ENCODE data around the gene NANOS3. TPM values are rescaled to one million over a fixed set of nuclear protein-coding genes. Genes with fewer than 3 reads are reported as not detected.

Gene NANOS3
- total and polyA plus RNA-seq, 9 of the 15 experiments (the other 6 are each of a cell fraction or from before 2014, with no cell fraction given) = not detected

GRCh38 chr19:13880059-13881043 lies 3.4 kb downstream of the NANOS3 start (continued):
- peak; percentile 98 for TF ChIP-seq NFE2 (IDR thresholded peaks at IDR 0.05; ENCODE audit: low read depth)
- no peak for TF ChIP-seq CREB3L1 (IDR thresholded peaks at IDR 0.05; ENCODE audit: borderline replicate concordance, low read depth)
- peak; percentile 42; the same call in 1 of the 2 replicates for TF ChIP-seq SREBF1 (IDR thresholded peaks at IDR 0.05; ENCODE audit: borderline replicate concordance, low read depth, low read length)
- TF ChIP-seq ZNF175 (CRISPR knock-in tag; IDR thresholded peaks at IDR 0.05; ENCODE audit: low read depth) = peak; percentile 36; the same call in 1 of the 2 replicates
- TF ChIP-seq NR2C2 (CRISPR knock-in tag; IDR thresholded peaks at IDR 0.05) = peak; percentile 54; the same call in 1 of the 2 replicates
- peak; percentile 64; the same call in 1 of the 2 replicates for TF ChIP-seq NR2C2 (tag; IDR thresholded peaks at IDR 0.05)
- no peak for TF ChIP-seq ATF6 (CRISPR knock-in tag; IDR thresholded peaks at IDR 0.05)
- TF ChIP-seq EGR1 (conservative IDR thresholded peaks at IDR 0.05) = peak; percentile 64
- no peak for TF ChIP-seq ZNF41 (CRISPR knock-in tag; conservative IDR thresholded peaks at IDR 0.05)
- TF ChIP-seq NR3C1 (CRISPR knock-in tag; IDR thresholded peaks at IDR 0.05) = no peak
- peak in 1 of 2 experiments; percentile 69; a peak in 1 of 4 replicates for TF ChIP-seq TEAD1 (CRISPR knock-in tag; IDR thresholded peaks at IDR 0.05)
- peak; percentile 95 for TF ChIP-seq ZBTB33 (CRISPR knock-in tag; IDR thresholded peaks at IDR 0.05)
- TF ChIP-seq EP300 (IDR thresholded peaks at IDR 0.05; ENCODE audit: low read length) = peak; percentile 70
- TF ChIP-seq CHD2 (IDR thresholded peaks at IDR 0.05; ENCODE audit: low read depth, low read length) = peak; percentile 14; the same call in 1 of the 2 replicates
- 0 out of 2 replicates have a peak, but pooled peaks have one; percentile 25 for TF ChIP-seq BCOR (IDR thresholded peaks at IDR 0.05)
- TF ChIP-seq RHOXF2B (CRISPR knock-in tag; conservative IDR thresholded peaks at IDR 0.05) = no peak
- TF ChIP-seq CXXC5 (CRISPR knock-in tag; IDR thresholded peaks at IDR 0.05) = peak; percentile 82
- TF ChIP-seq ZNF384 (IDR thresholded peaks at IDR 0.05; ENCODE audit: low read depth, low read length) = 0 out of 2 replicates have a peak, but pooled peaks have one; percentile 51
- peak; percentile 49 for TF ChIP-seq TFE3 (CRISPR knock-in tag; IDR thresholded peaks at IDR 0.05)
